Lower leg skin (tissue), 3 donors: ENCODE results near the gene NEK2.

Source experiments
- CTCF ChIP-seq, 3 donors: fragments of 450-650 bp; IDR thresholded peaks; one replicate each; pipeline ENCODE4 v1.5.1; 2016; ENCODE audit warnings: antibody characterized with exemption in 3 of 3, mild to moderate bottlenecking in 3 of 3, moderate library complexity in 2 of 3
- POLR2A ChIP-seq, 2 donors: fragments of 450-650 bp; IDR thresholded peaks; one replicate each; pipeline ENCODE4 v1.6.1; 2016 to 2017; ENCODE audit warnings: antibody characterized with exemption in 2 of 2, mild to moderate bottlenecking in 1 of 2, moderate library complexity in 1 of 2

- TF ChIP-seq POLR2A (IDR thresholded peaks at IDR 0.05) (no peak), CTCF (IDR thresholded peaks at IDR 0.05) (no peak)
Observed at GRCh38 chr1:211724687-211725196, 49.3 kb upstream of the NEK2 start.
